NCI-H82 treated with DMSO at 0.1 percent for 48 hours (cell line): ENCODE results near the gene DMBX1.

ENCODE experiments used
- DNase-seq: peaks from one replicate; lab custom pipeline; 2025; ENCODE audit not compliant: unreplicated experiment; lab: John Stamatoyannopoulos, UW

DMBX1 gene

DNA sequence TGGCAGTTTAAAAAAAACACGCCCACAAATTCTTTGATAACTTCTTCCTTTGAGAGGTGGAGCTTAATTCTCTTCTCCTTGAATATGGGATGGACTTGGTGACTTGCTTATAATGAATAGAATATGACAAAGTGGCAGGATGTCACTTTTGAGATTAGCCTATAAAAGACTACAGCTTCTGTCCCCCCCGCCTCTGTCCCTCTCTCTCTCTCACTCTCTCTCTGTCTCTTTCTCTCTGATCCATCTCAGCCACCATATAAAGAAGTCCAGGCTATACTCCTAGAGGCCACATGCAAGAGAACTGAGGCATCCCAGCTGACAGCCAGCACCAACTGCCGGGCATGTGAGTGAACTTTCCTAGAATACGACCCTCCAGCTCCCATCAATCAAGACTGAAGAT lies 7.7 kb upstream of the DMBX1 start:
- no peak for DNase-seq

DNA sequence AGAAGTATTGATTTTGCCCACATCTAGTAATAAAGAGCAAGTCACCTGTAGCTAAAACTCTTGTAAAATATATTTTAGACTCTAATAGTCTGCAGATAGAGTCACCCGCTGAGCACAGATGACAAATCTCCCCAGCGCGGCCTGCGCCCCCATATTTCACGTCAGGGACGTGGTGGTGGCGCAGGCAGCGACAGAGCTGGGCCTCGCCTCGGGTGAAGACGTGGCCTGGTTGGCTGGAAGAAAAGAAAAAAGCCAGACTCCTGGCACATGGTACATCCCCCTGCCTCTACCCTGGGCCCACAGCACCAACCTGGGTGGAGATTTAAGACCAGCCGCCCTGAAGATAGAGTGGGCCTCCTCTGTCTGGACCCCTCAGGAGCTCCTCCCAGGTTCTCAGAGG lies 6.0 kb upstream of the DMBX1 start:
- no peak for DNase-seq

DNA sequence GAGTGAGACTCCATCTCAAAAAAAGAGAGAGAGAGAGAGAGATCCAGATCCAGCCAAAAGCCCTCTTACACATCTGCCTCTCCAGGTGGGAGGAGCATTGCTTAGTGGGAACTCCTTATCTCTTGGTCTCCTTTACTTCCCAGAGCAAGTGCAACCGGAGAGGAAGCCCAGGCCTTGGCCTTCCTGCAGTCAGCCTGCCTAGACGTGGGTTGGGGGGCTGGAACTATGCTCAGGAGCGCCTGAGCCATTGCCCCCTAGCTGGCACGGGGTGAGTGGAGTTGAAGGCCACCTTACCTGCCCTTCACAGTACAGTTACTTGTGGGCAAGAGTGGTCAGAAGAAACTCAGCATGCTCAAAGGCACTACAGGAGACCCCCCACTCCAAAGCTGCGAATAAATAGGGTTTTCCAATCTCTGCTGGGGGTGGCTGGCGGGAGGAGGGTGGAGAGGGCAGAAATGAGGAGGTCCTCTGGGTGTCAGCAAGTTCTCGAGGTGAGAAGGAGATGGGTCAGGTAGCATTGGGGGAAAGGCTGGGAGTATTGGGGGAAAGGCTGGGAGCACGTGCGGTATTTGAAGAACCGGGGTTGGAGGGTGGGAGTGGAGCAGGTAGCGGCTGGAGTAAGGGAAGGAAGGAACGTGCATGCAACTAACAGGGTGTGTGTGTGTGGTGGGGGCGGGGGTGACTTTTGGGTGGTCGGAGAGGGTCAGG lies 4.7 kb upstream of the DMBX1 start:
- no peak for DNase-seq

DNA sequence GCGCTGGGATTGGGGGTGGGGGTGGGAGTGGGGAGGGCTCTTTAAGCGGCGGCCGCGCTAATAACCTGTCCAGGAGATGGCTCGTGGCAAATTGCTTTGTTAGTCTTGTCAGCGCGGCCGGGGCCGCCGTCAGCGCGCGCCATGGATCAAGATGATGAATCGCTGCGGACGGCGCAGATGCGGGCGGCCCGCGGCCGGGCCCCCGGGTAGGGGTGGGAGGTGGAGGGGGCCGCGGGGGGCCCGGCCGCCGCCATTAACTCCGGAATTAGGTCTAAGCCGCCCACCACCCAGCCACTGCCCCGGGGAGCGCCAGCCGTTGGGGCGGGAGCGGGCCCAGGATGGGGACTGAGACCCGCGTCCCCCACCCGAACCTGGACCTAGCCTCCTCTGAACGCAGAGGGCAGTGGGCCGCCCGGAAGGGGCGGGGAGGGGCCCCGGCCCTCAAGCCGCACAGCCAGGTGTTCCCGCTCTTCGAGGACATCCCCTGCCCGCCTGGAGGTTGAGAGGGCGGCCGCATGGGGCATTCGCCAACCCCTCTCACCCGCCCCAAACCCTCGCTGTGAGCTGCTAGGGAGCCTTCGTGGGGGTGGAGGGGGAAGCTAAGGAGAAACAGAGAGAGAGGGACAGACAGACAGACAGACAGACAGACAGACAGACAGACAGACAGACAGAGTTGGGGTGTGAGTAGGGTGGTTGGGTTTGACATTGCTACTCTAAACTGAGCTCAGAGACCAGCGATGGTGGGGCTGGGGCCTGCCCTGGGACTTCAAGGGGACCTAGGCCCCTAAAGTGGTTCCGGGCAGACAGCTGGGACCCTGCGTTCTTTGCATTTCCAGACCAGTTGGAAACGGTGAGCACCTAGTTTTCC lies 3.8 kb upstream of the DMBX1 start:
- DNase-seq = no peak

DNA sequence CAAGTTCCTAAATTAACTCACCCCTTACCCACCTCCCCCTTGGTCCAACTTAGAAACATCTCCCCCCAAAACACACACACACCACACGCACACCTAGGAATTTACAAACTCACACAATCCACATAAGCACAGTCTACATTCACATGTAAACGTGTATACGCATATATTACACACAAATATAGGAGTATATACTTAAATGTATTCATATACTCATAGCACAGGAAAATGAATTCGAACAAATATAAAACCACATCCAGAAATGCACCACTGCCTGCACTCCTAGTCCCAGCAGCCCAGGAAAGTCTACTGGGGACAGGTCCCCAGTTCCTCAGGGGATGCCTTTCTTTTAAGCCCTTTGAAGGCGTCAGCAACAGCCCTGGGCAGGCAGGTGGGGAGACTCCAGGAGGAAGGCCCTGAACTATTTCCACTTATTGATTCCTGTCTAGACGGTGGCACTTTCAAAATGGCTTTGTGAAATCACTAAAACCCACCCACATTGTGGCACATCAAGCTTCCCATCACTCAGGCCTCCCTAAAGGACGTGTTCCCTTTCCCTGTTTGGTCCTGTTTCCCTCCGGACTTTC lies 3.1 kb upstream of the DMBX1 start:
- no peak for DNase-seq

DNA sequence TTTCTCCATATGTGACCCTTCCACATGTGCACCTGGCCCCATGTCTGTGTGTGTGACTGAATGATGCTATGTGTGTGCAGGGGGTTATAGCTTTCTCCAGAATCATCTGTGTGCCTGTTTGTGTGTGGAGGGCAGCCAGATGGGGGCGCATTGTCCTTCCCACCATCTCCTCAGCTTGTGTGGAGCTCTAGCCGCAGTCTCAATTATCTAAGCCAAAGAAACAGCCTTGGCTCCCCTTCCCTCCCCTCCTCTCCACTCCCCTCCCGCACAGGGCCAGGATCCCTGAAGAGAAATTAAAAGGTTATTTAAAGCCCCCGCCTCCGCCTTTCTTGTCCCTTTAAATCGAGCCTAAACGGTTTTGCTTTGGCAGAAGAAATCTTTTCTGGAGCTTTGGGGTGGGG lies 1.8 kb upstream of the DMBX1 start:
- DNase-seq = peak; percentile 71

DNA sequence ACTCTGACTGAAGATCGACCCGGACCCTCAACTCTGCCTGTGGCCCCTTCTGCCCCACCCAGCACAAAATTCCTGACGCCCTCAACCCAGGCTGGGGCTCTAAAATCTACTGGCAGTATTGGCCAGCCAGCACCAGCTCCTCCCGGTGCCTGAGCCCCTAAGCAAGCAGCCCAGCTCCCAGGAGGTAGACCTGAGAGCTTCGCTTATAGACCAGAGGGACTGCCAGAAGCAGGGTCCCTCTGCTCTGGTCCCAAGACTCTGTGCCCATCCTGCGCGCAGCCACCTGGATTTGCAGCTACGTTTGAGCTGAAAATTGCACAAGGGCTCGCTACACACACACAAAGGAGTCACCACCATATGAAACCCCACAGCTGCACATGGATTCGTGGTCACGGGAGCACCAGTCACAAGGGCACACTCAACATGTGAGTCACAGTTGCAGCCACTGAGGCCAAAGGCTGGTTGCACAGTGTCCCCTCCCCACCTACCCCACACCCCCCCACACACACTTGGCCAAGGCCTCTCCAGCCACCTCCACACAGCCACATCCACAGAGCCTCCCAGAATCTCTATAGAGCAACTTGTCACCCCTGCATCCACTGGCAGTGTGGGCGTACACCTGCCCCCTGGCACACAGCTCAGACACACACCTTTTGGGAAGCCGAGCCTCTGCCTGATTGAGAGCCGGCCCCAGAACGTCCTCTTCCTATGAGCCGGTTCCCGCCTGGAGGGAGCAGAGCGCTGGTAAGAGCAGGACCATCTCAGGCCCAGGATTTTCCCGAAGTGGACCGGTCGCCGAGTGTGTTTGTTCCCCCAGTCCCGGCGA lies 1.1 kb upstream of the DMBX1 start:
- DNase-seq = no peak

DNA sequence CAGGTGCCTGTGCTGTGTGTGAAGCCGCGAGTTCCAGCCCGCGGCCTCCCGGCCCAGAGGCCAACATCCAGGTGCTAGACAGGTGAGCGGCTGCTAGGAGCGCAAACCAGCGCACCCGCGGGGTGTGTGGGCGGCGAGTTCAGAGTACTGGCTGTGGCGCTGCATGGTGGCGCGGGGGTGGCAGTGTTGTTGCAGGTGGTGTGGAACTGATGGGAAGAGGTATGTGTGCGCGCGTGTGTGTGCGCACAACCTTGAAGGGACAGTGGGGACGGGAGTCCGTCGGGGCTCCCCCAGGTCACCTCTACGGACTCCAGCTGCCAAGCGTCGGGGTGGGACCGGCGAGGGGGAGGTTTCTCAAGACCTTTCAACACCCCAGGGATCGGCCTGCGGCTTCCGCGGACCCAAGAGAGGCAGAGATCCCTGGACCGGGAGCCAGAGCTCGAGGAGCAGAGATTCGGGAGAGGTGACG lies 433 bp upstream of the DMBX1 start:
- DNase-seq = no peak

DNA sequence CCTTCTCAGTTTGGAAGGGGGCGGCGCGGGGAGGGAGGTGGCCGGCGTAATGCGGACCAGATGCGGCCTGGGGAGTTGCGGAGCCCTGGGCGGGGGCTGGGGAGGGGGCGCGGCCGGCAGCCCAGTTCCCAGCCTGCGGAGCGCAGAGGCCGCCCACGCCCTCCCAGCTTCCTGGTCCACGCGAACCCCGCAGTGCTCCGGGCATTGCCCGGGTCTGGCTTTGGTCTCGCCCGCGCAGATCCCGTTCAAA lies 695 bp downstream of the DMBX1 start:
- no peak for DNase-seq

DNA sequence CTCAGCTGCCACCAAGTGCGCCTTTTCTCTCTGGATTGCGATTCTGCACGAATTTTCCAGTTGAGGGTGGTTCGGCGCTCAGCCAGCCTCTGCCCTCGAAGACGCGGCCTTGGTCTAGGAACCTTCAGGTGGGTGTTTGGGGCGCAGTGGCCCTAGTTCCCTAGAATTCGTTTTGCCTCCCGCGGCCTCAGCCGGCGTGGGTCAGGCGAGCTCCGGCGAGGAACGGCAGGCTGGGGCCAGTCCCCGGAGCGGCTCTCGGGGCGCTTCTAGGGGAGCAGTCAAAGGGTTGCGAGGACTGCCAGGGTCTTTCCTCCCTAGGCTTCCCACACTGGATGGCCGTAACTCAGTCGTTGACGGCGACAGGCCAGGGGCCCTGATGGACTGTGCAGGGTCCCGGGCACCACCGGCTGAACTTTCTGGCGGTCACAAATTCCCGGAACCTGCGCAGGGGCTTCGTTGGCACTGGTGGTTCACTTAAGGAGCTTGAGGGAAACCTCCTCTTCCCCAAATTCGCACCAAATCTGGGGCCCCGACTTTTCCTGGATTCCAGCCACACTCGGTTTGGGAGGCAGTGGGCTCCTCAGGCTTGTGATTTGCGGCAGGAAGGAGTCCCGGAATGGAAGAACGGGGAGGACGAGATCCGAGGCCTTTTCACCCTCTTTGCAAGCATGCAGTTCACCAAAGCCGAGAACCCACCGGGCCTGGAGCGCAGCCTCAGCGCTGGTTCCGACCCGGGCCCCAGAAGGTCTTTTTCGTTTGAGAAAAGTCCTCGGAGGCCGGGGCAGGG lies 1.2 kb downstream of the DMBX1 start:
- DNase-seq = no peak

DNA sequence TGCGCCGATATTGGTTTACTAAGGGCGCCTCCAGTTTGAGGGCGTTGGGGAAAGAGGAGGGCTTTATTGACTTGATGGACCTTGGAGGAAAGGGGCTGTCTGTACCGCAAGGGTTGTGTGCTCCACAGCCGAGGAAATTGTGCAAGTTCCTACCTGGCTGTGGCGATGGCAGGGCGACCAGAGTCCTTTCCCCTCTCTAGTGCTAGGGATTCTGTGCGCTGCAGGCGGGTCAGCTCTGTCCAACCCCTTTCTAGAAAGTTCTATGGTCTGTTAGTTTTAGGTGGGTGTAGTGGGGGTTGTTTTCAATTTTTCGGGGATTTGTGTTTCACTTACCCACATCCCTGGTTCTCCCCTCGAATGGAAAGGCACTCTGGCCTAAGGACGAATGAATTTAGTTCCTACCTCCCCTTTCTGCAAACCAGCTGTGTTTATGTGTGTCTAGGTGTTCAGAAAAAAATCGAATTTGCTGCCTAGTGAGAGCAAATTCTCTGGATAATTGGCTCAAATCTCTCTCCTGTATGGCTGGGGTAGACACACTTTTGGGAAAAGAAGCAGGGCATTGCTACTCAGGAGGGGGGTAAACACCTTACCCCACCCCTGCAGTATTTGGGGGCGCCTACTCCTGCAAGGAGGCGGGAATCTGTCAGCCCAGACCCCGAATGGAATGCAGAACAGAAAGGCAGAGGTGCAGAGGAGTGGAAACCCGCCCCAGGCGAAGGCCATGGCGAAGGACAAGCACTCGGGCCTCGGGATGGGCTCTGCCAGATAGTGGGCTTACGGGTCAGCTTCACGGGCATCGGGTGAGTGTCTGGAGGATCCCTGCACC lies 2.0 kb downstream of the DMBX1 start:
- DNase-seq = no peak

DNA sequence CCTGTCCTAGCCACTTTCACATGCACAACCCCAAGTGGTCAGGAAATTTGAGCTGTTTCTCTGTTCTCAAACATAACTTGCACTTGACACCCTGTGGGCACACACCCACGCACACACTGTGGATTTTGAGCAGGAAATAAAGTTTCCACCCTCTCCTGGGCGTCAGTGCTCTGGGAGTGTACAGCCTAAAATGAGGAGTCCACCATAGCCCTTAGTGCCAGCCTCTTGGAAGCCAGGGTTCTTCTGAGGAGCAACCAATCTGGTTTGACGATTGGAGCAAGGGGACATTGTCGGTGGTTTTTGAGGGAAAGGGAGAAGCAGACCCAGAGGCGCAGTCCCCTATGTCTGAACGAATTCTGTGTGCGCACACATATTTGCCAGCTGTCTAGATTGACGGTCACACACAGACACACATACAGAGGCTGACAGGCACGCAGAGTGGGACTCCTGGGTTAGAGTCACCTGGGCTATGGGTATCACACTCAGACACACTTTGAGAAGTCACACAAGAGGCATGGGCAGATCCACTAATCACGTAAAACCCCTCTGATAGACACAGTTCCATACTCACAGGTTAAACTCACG lies 2.7 kb downstream of the DMBX1 start:
- DNase-seq = no peak

DNA sequence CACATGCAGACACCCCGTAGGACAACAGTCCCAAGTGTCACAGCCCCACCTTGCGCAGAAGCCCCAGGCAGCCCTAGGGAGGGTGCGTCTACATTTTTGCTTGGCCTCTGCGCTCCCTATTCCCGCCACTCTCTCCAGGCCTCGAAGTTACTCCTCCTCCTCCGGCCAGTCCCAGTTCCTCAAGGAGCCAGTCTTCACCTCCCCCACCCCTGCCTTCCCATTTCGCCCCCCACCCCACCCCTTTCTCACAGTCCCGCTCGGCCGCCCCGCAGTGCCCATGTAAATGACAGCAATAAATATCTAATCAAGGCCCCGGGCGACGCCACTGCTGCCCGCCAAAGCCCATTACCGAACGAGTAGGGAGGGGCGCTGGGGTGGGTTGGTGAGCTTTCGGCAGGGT lies 3.2 kb downstream of the DMBX1 start:
- DNase-seq = no peak

DNA sequence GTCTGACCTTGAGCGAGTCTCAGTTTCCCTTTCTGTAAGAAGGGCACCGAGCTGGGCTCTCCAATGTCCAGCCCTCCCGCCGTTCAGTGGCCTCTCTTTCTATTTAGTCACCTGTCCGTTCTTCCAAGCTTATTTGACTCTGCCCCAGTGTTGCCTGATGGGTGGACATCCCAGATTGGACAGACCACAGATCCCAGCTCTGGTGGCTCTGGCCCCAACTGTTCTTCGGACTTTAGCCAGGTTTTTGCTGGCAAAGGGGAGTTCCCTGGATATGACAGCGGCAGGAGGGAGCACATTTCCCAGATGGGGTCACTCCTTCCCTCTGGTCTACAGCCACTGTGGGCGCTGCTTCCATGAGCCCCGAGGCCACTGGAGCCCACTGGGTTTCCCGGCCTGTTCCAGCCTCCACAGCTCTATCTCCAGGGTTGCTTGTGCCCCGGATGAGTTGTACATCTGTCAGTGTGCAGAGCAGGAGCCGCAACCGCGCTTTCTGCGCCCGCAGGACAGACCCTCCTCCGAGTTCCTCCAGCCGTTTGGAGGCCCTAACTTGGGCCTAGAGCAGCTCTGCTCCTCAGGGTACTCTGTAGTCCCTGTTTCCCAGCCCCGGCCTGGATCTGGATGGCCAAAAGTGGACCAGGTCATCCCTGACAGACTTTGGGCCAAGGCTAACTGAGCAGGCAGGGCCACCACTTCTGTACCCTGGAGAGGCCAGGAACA lies 3.8 kb downstream of the DMBX1 start:
- DNase-seq = no peak

DNA sequence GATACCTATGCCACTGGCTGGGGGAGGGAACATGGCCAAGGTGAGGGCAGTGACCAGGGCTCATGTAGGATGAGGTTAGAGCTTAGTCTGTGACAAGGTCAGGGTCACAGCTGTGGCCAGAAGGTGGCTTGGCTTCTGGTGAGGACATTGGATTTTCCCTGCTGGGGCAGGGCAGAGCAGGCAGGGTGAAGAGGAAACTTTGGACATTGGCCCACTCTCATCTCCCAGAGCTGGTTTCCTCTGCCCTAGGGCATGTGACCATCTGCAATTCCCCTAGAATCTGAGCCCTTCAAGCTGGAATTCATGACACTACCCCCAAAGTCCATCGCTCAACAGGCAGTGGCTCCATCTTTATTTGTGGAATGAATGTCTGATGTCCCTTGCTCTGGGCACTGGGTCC lies 5.3 kb downstream of the DMBX1 start:
- DNase-seq = no peak

DNA sequence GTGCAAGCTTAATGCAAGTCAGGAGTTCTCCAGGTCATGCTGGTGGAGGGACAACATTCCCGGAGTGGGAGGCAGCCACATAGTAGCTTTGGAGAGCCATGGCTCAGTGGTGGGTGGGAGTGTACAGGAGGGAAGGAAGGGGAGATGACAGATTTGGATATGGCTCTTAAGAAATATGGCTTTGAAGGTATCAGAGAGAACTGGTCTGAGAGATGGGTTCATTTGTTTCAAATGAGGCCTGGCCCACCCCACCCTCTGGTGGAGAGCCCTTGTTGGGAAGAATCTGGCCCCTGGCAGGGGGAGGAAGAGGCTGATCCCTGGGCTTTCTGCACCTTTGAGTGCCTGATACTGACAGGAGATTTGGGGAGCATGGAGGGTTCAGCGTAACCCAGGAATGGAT lies 6.1 kb downstream of the DMBX1 start:
- DNase-seq = no peak

DNA sequence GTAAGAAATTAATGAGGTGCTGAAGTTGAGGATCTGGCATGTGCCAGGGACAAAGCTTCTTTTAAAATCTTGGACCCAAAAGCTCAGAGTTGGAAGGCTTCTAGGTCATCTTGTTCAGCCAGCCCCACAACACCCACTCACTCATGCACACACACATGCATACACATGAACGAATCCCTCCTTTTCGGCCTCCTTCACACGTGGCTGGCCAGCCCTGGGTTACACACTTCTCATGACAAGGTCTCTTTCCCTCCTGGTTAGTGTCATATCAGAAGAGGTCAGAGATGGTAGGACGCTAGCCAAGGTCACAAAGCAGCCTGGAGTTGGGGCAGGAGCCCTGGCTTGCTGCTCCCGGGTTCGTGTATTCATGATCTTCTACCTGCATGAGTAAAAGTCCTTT lies 6.9 kb downstream of the DMBX1 start:
- no peak for DNase-seq

DNA sequence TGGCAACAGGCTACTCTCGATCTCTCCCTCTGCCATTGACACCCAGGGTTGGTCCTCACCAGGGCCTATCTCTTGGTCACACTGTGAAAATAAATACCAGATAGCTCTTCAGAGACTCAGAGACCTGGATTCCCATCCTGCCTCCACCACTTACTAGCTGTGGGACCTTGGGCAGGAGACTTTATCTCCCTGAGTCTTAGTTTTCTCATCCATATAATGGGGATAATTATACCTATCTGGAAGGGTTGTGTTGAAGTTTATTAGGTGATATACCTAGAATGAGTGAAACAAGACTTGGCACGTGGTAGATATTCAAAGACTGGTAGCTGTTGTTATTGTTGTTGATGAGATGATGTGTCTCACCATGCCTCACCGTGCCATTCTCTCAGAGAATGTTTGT lies 7.4 kb downstream of the DMBX1 start:
- no peak for DNase-seq

DNA sequence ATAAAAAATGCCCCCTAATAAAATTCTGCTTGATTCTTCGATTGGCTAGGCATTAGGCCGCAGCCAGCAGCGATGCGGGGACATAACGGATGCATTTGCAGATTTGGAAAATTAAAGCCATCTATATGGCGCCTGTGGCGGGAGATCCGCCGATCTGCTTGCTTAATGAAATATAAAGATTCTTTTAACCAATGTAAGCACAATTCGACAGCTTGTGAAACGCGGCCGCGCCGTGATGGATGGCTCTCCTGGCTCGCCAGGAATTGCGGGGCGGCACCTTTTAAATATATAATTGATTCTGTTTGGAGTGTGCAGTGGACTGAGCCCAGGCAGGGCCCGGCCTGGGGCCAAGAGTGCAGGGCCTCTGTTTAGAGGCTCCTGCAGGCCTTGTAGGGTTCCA lies 8.0 kb downstream of the DMBX1 start:
- DNase-seq = no peak
